ENCODE results near the gene MMAA.
A peak's percentile ranks its signal among the peaks of the same experiment; 100 is the strongest.

The MMAA gene

GRCh38 chr4:145602129-145602760 is 16.9 kb upstream of the MMAA start:
- TF ChIP-seq CTCF (IDR thresholded peaks at IDR 0.05; ENCODE audit: extremely low read depth, missing control alignments): no peak
- no peak for DNase-seq (ENCODE audit: low spot score)

- no peak for DNase-seq (ENCODE audit: low spot score)
- no peak for TF ChIP-seq CTCF (IDR thresholded peaks at IDR 0.05; ENCODE audit: extremely low read depth, missing control alignments)
Observed at GRCh38 chr4:145605941-145606340, 13.2 kb upstream of the MMAA start.

- DNase-seq (ENCODE audit: low spot score): peak; percentile 49
- peak; percentile 48 for TF ChIP-seq CTCF (IDR thresholded peaks at IDR 0.05; ENCODE audit: extremely low read depth, missing control alignments)
Observed at GRCh38 chr4:145609481-145610427, 9.4 kb upstream of the MMAA start.

GRCh38 chr4:145613566-145614232 is 5.5 kb upstream of the MMAA start:
- TF ChIP-seq CTCF (IDR thresholded peaks at IDR 0.05; ENCODE audit: extremely low read depth, missing control alignments): no peak
- peak; percentile 21 for DNase-seq (ENCODE audit: low spot score)

- DNase-seq (ENCODE audit: low spot score): no peak
- TF ChIP-seq CTCF (IDR thresholded peaks at IDR 0.05; ENCODE audit: extremely low read depth, missing control alignments): no peak
Observed at GRCh38 chr4:145614233-145614610, 5.0 kb upstream of the MMAA start.

- DNase-seq (ENCODE audit: low spot score): peak; percentile 31
- no peak for TF ChIP-seq CTCF (IDR thresholded peaks at IDR 0.05; ENCODE audit: extremely low read depth, missing control alignments)
Observed at GRCh38 chr4:145618210-145618931, 814 bp upstream of the MMAA start.
